OCI-LY7 (cell line): ENCODE results near the gene CCDC51. TPM values are rescaled to one million over a fixed set of nuclear protein-coding genes. Genes with fewer than 3 reads are reported as not detected.
"Not testable (repeated sequence)": the region's sequence is repeated elsewhere in the genome, so short reads cannot be mapped to it uniquely, and the experiment has no call there.

Source experiments
- BruUV-seq: library from RNA; stranded (reverse); fragments of 400-500 nt; replicated peaks from 2 replicates; lab custom pipeline; 2021; lab: Mats Ljungman, UMichigan
- CTCF ChIA-PET: fragments of 300-600 bp; sonication (Branson Sonifier 250); formaldehyde crosslinking; loops from one replicate; lab custom pipeline; 2022; ENCODE audit warnings: antibody characterized with exemption; ENCODE audit not compliant: unreplicated experiment; lab: Charles Lee
- POLR2A ChIA-PET: fragments of 300-600 bp; sonication (Branson Sonifier 250); formaldehyde crosslinking; loops from one replicate; lab custom pipeline; 2022; ENCODE audit warnings: antibody characterized with exemption; lab: Charles Lee
- DNase-seq: peaks from one replicate; pipeline ENCODE4 v3.0.0-alpha.2; 2015; ENCODE audit warnings: low spot score
- H2AFZ ChIP-seq: fragments of 200-600 bp; sonication (generic), shearing (Covaris generic); 2 replicates; pipeline ENCODE4 v1.6.1; 2014; ENCODE audit warnings: mild to moderate bottlenecking, antibody characterized with exemption, low read length, moderate library complexity
- H3K27ac ChIP-seq: fragments of 200-600 bp; sonication (generic); 2 replicates; pipeline ENCODE4 v1.5.1; 2014; ENCODE audit warnings: mixed run types, low read depth, mild to moderate bottlenecking, moderate library complexity, low read length, inconsistent platforms; ENCODE audit not compliant: poor library complexity, severe bottlenecking
- H3K36me3 ChIP-seq: fragments of 200-600 bp; sonication (generic); 2 replicates; pipeline ENCODE4 v1.6.1; 2014; ENCODE audit warnings: mild to moderate bottlenecking, antibody characterized with exemption, low read length, moderate library complexity, mixed read lengths; ENCODE audit not compliant: insufficient read depth
- H3K4me1 ChIP-seq: fragments of 200-600 bp; sonication (generic); 2 replicates; pipeline ENCODE4 v1.5.1; 2014; ENCODE audit warnings: mild to moderate bottlenecking, low read length; ENCODE audit not compliant: insufficient read depth, poor library complexity, severe bottlenecking
- H3K4me2 ChIP-seq: fragments of 200-600 bp; sonication (generic); 2 replicates; pipeline ENCODE4 v1.6.1; 2014; ENCODE audit warnings: mild to moderate bottlenecking, low read length
- H3K4me3 ChIP-seq: fragments of 200-600 bp; sonication (generic); 2 replicates; pipeline ENCODE4 v1.5.1; 2014; ENCODE audit warnings: mild to moderate bottlenecking, low read depth, low read length; ENCODE audit not compliant: poor library complexity, severe bottlenecking
- H3K79me2 ChIP-seq: fragments of 200-600 bp; sonication (generic); 2 replicates; pipeline ENCODE4 v1.6.1; 2016; ENCODE audit warnings: low read depth, mild to moderate bottlenecking, low read length, moderate library complexity, mixed read lengths; ENCODE audit not compliant: insufficient read depth
- H3K9me2 ChIP-seq: fragments of 200-600 bp; sonication (generic); 2 replicates; pipeline ENCODE4 v1.6.1; 2016; ENCODE audit warnings: mild to moderate bottlenecking, low read length, mixed read lengths; ENCODE audit not compliant: insufficient read depth
- H3K9me3 ChIP-seq: fragments of 200-600 bp; sonication (generic); 2 replicates; pipeline ENCODE4 v1.6.1; 2014; ENCODE audit warnings: mild to moderate bottlenecking, mixed run types, low read length, mixed read lengths
- H4K20me1 ChIP-seq: fragments of 200-600 bp; sonication (generic); 2 replicates; pipeline ENCODE4 v1.6.1; 2014; ENCODE audit warnings: mild to moderate bottlenecking, antibody characterized with exemption, low read length, moderate library complexity, mixed read lengths; ENCODE audit not compliant: insufficient read depth
- CTCF ChIP-seq: fragments of 200-600 bp; sonication (generic); conservative IDR thresholded peaks from 2 replicates; pipeline ENCODE4 v1.5.1; 2014; ENCODE audit warnings: mild to moderate bottlenecking, antibody characterized with exemption, low read length, moderate library complexity, mixed read lengths
- EZH2phosphoT487 ChIP-seq: fragments of 200-600 bp; sonication (generic); IDR thresholded peaks from 2 replicates; pipeline ENCODE4 v1.6.1; 2018; ENCODE audit warnings: low read depth, borderline replicate concordance, mild to moderate bottlenecking, mixed run types, antibody characterized with exemption, low read length, moderate library complexity, mixed read lengths
- intact Hi-C: fragments of 100-400 bp; cut with micrococcal nuclease; formaldehyde crosslinking; loops from one replicate; pipeline ENCODE4 v1.10.0; 2022; ENCODE audit not compliant: unreplicated experiment
- total RNA-seq, 2 experiments: library from RNA; depleted of rRNA in 1 of 2; stranded (reverse); fragments of >200 nt in 1 of 2; shearing (Covaris generic) in 1 of 2; gene quantifications; 2 replicates each; pipeline ENCODE4 v1.2.3, GENCODE V29; 2014 to 2022

Gene CCDC51
- total RNA-seq, 2 experiments from 2014 or later = 23.0 to 24.9 TPM

- peak overlapping the region; percentile 86 for H3K4me2 ChIP-seq
- intact Hi-C loops = loop anchor here (1.0 kb wide), 1 partner anchor 83 kb away; no protein-coding TSS in a partner anchor
- CTCF ChIA-PET = interaction anchor here (0.9 kb wide), 1 partner anchor 40 kb away, joined by 3 read pairs; no protein-coding TSS in a partner anchor
- no peaks in the 10 kb centered on the region for H3K9me2 ChIP-seq
- DNase-seq = no peak
- H2AFZ ChIP-seq = no peak overlapping the region
- TF ChIP-seq CTCF (no peak), EZH2phosphoT487 (no peak)
- H3K79me2 ChIP-seq = peaks cover 29% of the 10 kb centered on the region; the same call in 1 of the 2 replicates
- H3K36me3 ChIP-seq = peaks cover 51% of the 10 kb centered on the region
- peaks cover 46% of the 10 kb centered on the region for H3K4me1 ChIP-seq
- peak overlapping the region; percentile 59 for H3K27ac ChIP-seq
- no peaks in the 10 kb centered on the region for H3K9me3 ChIP-seq
- no TSS peak for BruUV-seq
- no peaks in the 10 kb centered on the region; the same call in 1 of the 2 replicates for H4K20me1 ChIP-seq
- POLR2A ChIA-PET = no interaction called here
- H3K4me3 ChIP-seq = no peak overlapping the region
Measured at GRCh38 chr3:48465237-48465530, 25.3 kb upstream of the CCDC51 start.

- POLR2A ChIA-PET = no interaction called here
- CTCF ChIA-PET = interaction anchor here (0.9 kb wide), 1 partner anchor 41 kb away, joined by 3 read pairs; no protein-coding TSS in a partner anchor
- H3K79me2 ChIP-seq = peaks cover 25% of the 10 kb centered on the region; the same call in 1 of the 2 replicates
- H4K20me1 ChIP-seq = no peaks in the 10 kb centered on the region; the same call in 1 of the 2 replicates
- peaks cover 41% of the 10 kb centered on the region for H3K4me1 ChIP-seq
- no peak for DNase-seq
- no peak overlapping the region for H2AFZ ChIP-seq
- no TSS peak for BruUV-seq
- TF ChIP-seq EZH2phosphoT487 (no peak), CTCF (no peak)
- peaks cover 55% of the 10 kb centered on the region for H3K36me3 ChIP-seq
- intact Hi-C loops = loop anchor here (1.0 kb wide), 1 partner anchor 84 kb away; no protein-coding TSS in a partner anchor
- H3K4me3 ChIP-seq = no peak overlapping the region
- no peak overlapping the region for H3K4me2 ChIP-seq
- H3K9me3 ChIP-seq = no peaks in the 10 kb centered on the region
- H3K27ac ChIP-seq = no peak overlapping the region
- no peaks in the 10 kb centered on the region for H3K9me2 ChIP-seq
Measured at GRCh38 chr3:48464713-48465221, 24.8 kb upstream of the CCDC51 start.

GRCh38 chr3:48463703-48464102 is 23.8 kb upstream of the CCDC51 start:
- no peaks in the 10 kb centered on the region for H3K9me2 ChIP-seq
- H3K4me2 ChIP-seq = no peak overlapping the region
- TF ChIP-seq EZH2phosphoT487 (no peak), CTCF (no peak)
- H4K20me1 ChIP-seq = no peaks in the 10 kb centered on the region; the same call in 1 of the 2 replicates
- no peak overlapping the region for H2AFZ ChIP-seq
- no peaks in the 10 kb centered on the region for H3K9me3 ChIP-seq
- H3K36me3 ChIP-seq = peaks cover 58% of the 10 kb centered on the region
- ChIA-PET POLR2A (interaction anchor here (0.6 to 1.6 kb wide), 2 partner anchors 9 to 441 kb away, joined by 3 to 5 read pairs; no protein-coding TSS in a partner anchor), CTCF (interaction anchor here (0.6 to 1.1 kb wide), 2 partner anchors 10 to 88 kb away, joined by 4 read pairs; no protein-coding TSS in a partner anchor)
- BruUV-seq = no TSS peak
- H3K4me1 ChIP-seq = peaks cover 31% of the 10 kb centered on the region
- no peak overlapping the region for H3K27ac ChIP-seq
- H3K4me3 ChIP-seq = no peak overlapping the region
- peaks cover 19% of the 10 kb centered on the region; the same call in 1 of the 2 replicates for H3K79me2 ChIP-seq
- no peak for DNase-seq
- intact Hi-C loops = no loop called here

GRCh38 chr3:48461767-48462166 is 21.8 kb upstream of the CCDC51 start:
- Histone ChIP-seq H3K36me3 (peaks cover 53% of the 10 kb centered on the region), H3K4me1 (peaks cover 11% of the 10 kb centered on the region)
- H3K79me2 ChIP-seq, H3K4me3 ChIP-seq, H4K20me1 ChIP-seq, H3K4me2 ChIP-seq, DNase-seq, H3K27ac ChIP-seq, H3K9me2 ChIP-seq, BruUV-seq, H3K9me3 ChIP-seq, H2AFZ ChIP-seq, CTCF ChIA-PET, intact Hi-C loops: not testable (repeated sequence)
- POLR2A ChIA-PET = interaction anchor here (0.6 to 0.7 kb wide), 3 partner anchors 272 to 1485 kb away, joined by 3 to 5 read pairs (median 4); partner anchors contain the start of gene CCDC12
